CD14-positive monocyte (primary cell): ENCODE measurements around the gene PCAT7. TPM values are rescaled to one million over a fixed set of nuclear protein-coding genes. Genes with fewer than 3 reads are reported as not detected.

ENCODE experiments used
- DNase-seq, 3 donors: peaks; one replicate each; pipeline ENCODE4 v3.0.0-alpha.2; 2011 to 2022
- H2AFZ ChIP-seq: 2 replicates; pipeline ENCODE4 v1.6.0; 2012; ENCODE audit warnings: mild to moderate bottlenecking, low read depth, low read length, inconsistent platforms; ENCODE audit not compliant: insufficient read depth, poor library complexity, severe bottlenecking
- H3K27ac ChIP-seq, 2 donors: 1 replicate in 1 of 2; 2 replicates in 1 of 2; pipeline ENCODE4 v1.5.1; 2012 to 2013; ENCODE audit warnings: low read length in 2 of 2, control low read depth in 1 of 2, inconsistent platforms in 1 of 2, low read depth in 1 of 2, mild to moderate bottlenecking in 1 of 2
- H3K27me3 ChIP-seq, 2 donors: one replicate each; pipeline versions ENCODE4 v1.6.0 to v1.6.1; 2011 to 2013; ENCODE audit warnings: low read length in 2 of 2; ENCODE audit not compliant: control insufficient read depth in 2 of 2, insufficient read depth in 2 of 2
- H3K36me3 ChIP-seq, 2 donors: replicated peaks in 1 of 2; 1 replicate in 1 of 2; 2 replicates in 1 of 2; pipeline versions ENCODE4 v1.5.1 to v1.6.1; 2012 to 2013; ENCODE audit warnings: low read length in 2 of 2, control low read depth in 1 of 2, inconsistent platforms in 1 of 2, mild to moderate bottlenecking in 1 of 2; ENCODE audit not compliant: insufficient read depth in 2 of 2, control insufficient read depth in 1 of 2
- H3K4me1 ChIP-seq, 2 donors: 1 replicate in 1 of 2; 2 replicates in 1 of 2; pipeline versions ENCODE4 v1.5.1 to v1.6.1; 2012 to 2013; ENCODE audit warnings: low read length in 2 of 2, control low read depth in 1 of 2, inconsistent platforms in 1 of 2, mild to moderate bottlenecking in 1 of 2, moderate library complexity in 1 of 2; ENCODE audit not compliant: insufficient read depth in 2 of 2, control insufficient read depth in 1 of 2
- H3K4me2 ChIP-seq: replicated peaks from 2 replicates; pipeline ENCODE3; 2012; ENCODE audit warnings: low read length, moderate library complexity, mild to moderate bottlenecking; ENCODE audit not compliant: poor library complexity, severe bottlenecking; ENCODE audit errors: extremely low read depth
- H3K4me3 ChIP-seq, 3 experiments: fragments of 200-600 bp in 1 of 3; sonication (generic) in 1 of 3; replicated peaks in 1 of 3; 1 replicate in 2 of 3; 2 replicates in 1 of 3; pipeline ENCODE4 v1.5.1; 2011 to 2013; ENCODE audit warnings: low read length in 3 of 3, mild to moderate bottlenecking in 3 of 3, control low read depth in 2 of 3, low read depth in 2 of 3, inconsistent platforms in 1 of 3, moderate library complexity in 1 of 3
- H3K79me2 ChIP-seq: 2 replicates; pipeline ENCODE4 v1.6.0; 2012; ENCODE audit warnings: mild to moderate bottlenecking, control low read depth, inconsistent platforms, low read length, moderate library complexity; ENCODE audit not compliant: insufficient read depth
- H3K9ac ChIP-seq: 2 replicates; pipeline ENCODE4 v1.6.0; 2017; ENCODE audit warnings: low read length, mild to moderate bottlenecking; ENCODE audit not compliant: insufficient read depth, poor library complexity, severe bottlenecking
- H3K9me3 ChIP-seq, 2 donors: replicated peaks in 1 of 2; 1 replicate in 1 of 2; 2 replicates in 1 of 2; pipeline versions ENCODE4 v1.5.1 to v1.6.1; 2012 to 2013; ENCODE audit warnings: low read length in 2 of 2, control low read depth in 1 of 2; ENCODE audit not compliant: control insufficient read depth in 1 of 2, insufficient read depth in 1 of 2
- H4K20me1 ChIP-seq: 2 replicates; pipeline ENCODE4 v1.6.0; 2012; ENCODE audit warnings: mild to moderate bottlenecking, low read length, control low read depth, moderate library complexity; ENCODE audit not compliant: insufficient read depth
- H3K27ac Mint-ChIP-seq, 7 donors: one replicate each; pipeline ENCODE4 v1.8.0; 2020; ENCODE audit warnings: mild to moderate bottlenecking in 7 of 7, mixed read lengths in 7 of 7, moderate library complexity in 6 of 7, inconsistent platforms in 2 of 7
- H3K27me3 Mint-ChIP-seq, 3 donors: one replicate each; pipeline ENCODE4 v1.8.0; 2021 to 2022; ENCODE audit warnings: low read depth in 3 of 3, mild to moderate bottlenecking in 3 of 3, mixed read lengths in 3 of 3, moderate library complexity in 3 of 3, inconsistent platforms in 1 of 3
- H3K36me3 Mint-ChIP-seq, 2 donors: one replicate each; pipeline ENCODE4 v1.8.0; 2020; ENCODE audit warnings: mixed read lengths in 2 of 2, inconsistent platforms in 1 of 2, mild to moderate bottlenecking in 1 of 2
- H3K4me1 Mint-ChIP-seq: one replicate; pipeline ENCODE4 v1.8.0; 2020; ENCODE audit warnings: mild to moderate bottlenecking, mixed read lengths
- H3K4me3 Mint-ChIP-seq, 2 donors: one replicate each; pipeline ENCODE4 v1.8.0; 2020; ENCODE audit warnings: mild to moderate bottlenecking in 2 of 2, mixed read lengths in 2 of 2, moderate library complexity in 1 of 2
- H3K9me3 Mint-ChIP-seq, 7 donors: one replicate each; pipeline ENCODE4 v1.8.0; 2020 to 2022; ENCODE audit warnings: mixed read lengths in 7 of 7, mild to moderate bottlenecking in 6 of 7, moderate library complexity in 6 of 7, inconsistent platforms in 2 of 7
- WGBS: methylation state at CpG from one replicate; pipeline ENCODE4 v1.1.5; 2013; ENCODE audit warnings: missing lambda C conversion rate; ENCODE audit not compliant: insufficient coverage; 5-methylcytosine and 5-hydroxymethylcytosine counted together
- intact Hi-C, 2 donors: fragments of 100-400 bp; cut with micrococcal nuclease; formaldehyde crosslinking; loops; one replicate each; pipeline versions ENCODE4 v1.15.0 to v1.15.1; 2023
- polyA plus RNA-seq, 3 donors: library from polyadenylated mRNA; depleted of rRNA in 1 of 3; unstranded in 2 of 3; stranded (reverse) in 1 of 3; fragments of 300-500 nt in 2 of 3; fragments of >200 nt in 1 of 3; fragmentation: Illumina TruSeq in 2 of 3; gene quantifications; 1 replicate in 2 of 3; 2 replicates in 1 of 3; pipeline ENCODE4 v1.2.3, GENCODE V29; 2012 to 2021
- TF ChIP-seq, protein P1 (sequence below): fragments of 200-600 bp; IDR thresholded peaks from one replicate; pipeline ENCODE4 v1.8.0; 2022; ENCODE audit warnings: antibody characterized with exemption, mild to moderate bottlenecking

The PCAT7 gene
- polyA plus RNA-seq, 3 donors = not detected

DNA sequence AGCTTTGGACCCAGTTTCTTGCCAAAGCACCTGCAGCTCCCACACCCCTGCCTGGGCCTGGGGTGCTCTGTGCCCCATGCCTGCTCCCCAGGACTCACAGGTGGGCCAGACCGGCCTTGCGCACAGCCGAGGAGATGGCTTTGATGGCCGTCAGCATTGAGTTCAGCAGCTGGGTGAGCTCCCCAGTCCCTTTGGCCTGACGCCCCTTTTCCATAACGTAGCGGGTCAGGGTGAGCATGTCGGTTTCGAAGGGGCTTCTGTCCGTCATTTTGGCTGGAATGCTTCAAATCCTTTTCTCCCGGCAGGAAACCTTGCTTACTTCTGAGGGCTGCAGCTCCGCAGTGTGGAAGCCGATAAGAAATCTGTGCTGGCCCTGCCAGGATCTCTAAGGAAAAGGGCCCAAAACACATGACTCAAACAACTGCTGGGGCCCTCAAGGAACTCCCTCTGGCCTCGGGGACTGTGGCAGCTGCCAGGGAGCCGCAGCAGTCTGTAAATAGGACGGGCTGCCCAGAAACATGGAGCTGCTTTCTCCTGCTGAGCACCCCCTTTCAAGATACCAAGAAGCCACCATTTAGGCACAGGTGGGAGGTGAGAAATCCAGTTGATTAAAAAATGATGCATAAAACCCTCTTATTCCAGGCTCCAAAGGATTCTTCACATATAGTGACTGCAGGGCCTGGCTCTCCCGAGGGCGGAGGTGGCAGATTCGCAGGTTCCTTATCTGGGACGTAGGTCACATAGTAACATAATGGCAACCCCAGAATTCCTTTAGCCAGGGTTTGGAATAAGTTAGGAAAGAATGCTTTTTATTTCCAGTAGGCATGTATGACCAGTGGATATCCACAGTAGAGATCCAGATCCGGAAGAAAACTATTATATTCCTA, 38.8 kb downstream of the PCAT7 start, which contains the start of gene FBP2:
Gene FBP2, minus strand, starts transcription at position 366 of the 887 bp plus-strand sequence. Its CDS starts 98 bp downstream, at position 268.
- H3K9me3 Mint-ChIP-seq = peaks cover 0 to 2% (median 0%) of the 10 kb centered on the region in 7 donors
- Histone ChIP-seq H3K4me3 (no peak within 1 kb of the TSS), H4K20me1 (no peaks in the 10 kb centered on the region), H3K9me3 (no peaks in the 10 kb centered on the region), H3K4me1 (no peaks in the 10 kb centered on the region), H2AFZ (no peak within 1 kb of the TSS), H3K27me3 (no peaks in the 10 kb centered on the region), H3K4me2 (no peak within 1 kb of the TSS), H3K79me2 (no peaks in the 10 kb centered on the region), H3K9ac (no peak within 1 kb of the TSS), H3K36me3 (no peaks in the 10 kb centered on the region), H3K27ac (no peak within 1 kb of the TSS)
- H3K36me3 Mint-ChIP-seq = no peaks in the 10 kb centered on the region
- no peak within 1 kb of the TSS for H3K27ac Mint-ChIP-seq
- TF ChIP-seq, protein P1, sequence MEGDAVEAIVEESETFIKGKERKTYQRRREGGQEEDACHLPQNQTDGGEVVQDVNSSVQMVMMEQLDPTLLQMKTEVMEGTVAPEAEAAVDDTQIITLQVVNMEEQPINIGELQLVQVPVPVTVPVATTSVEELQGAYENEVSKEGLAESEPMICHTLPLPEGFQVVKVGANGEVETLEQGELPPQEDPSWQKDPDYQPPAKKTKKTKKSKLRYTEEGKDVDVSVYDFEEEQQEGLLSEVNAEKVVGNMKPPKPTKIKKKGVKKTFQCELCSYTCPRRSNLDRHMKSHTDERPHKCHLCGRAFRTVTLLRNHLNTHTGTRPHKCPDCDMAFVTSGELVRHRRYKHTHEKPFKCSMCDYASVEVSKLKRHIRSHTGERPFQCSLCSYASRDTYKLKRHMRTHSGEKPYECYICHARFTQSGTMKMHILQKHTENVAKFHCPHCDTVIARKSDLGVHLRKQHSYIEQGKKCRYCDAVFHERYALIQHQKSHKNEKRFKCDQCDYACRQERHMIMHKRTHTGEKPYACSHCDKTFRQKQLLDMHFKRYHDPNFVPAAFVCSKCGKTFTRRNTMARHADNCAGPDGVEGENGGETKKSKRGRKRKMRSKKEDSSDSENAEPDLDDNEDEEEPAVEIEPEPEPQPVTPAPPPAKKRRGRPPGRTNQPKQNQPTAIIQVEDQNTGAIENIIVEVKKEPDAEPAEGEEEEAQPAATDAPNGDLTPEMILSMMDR = no peak
- no peaks in the 10 kb centered on the region for H3K4me1 Mint-ChIP-seq
- no peak for DNase-seq
- intact Hi-C loops = no loop called here
- peaks cover 17 to 23% (median 18%) of the 10 kb centered on the region in 3 donors for H3K27me3 Mint-ChIP-seq
- H3K4me3 Mint-ChIP-seq = no peak within 1 kb of the TSS
- WGBS = 95% methylated on average over 17 of the region's 21 CpGs

DNA sequence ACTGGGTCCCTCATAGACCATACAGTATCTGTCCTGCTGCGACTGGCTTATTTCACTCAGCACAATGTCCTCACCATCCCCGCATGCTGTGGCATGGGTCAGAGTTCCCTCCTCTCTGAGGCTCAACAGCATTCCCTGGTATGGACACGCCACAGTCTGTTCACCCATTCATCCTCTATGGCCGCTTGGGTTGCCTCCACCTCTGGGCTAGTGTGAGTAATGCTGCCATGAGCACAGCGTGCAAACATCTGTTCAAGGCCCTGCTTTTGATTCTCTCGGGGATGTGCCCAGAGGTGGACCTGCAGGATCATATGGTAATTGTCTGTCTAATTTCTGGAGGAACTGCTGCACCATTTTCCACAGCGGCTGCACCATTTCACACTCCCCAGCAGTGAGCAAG, 44.2 kb downstream of the PCAT7 start:
- Histone ChIP-seq H2AFZ (no peak overlapping the region), H3K79me2 (no peaks in the 10 kb centered on the region), H3K4me2 (no peak overlapping the region), H3K27me3 (no peaks in the 10 kb centered on the region), H3K4me3 (no peak overlapping the region), H3K36me3 (peaks cover 9 to 23% of the 10 kb centered on the region in 2 donors), H3K27ac (no peak overlapping the region), H3K9ac (no peak overlapping the region), H3K4me1 (no peaks in the 10 kb centered on the region), H4K20me1 (no peaks in the 10 kb centered on the region), H3K9me3 (no peaks in the 10 kb centered on the region)
- peak overlapping the region in 1 of 7 donors; percentile 24 for H3K27ac Mint-ChIP-seq
- TF ChIP-seq, protein P1 = no peak
- no peak overlapping the region for H3K4me3 Mint-ChIP-seq
- peaks cover 4 to 9% (median 7%) of the 10 kb centered on the region in 3 donors for H3K27me3 Mint-ChIP-seq
- intact Hi-C loops = no loop called here
- 100% methylated on average over 5 of the region's 7 CpGs for WGBS
- DNase-seq = no peak
- peaks cover 15 to 25% of the 10 kb centered on the region in 2 donors for H3K36me3 Mint-ChIP-seq
- peaks cover 6% of the 10 kb centered on the region for H3K4me1 Mint-ChIP-seq
- H3K9me3 Mint-ChIP-seq = peaks cover 0 to 2% (median 0%) of the 10 kb centered on the region in 7 donors
